GM21447 (cell line): Measurements from ENCODE around the gene STAT4.
"Not testable (repeated sequence)": the region's sequence is repeated elsewhere in the genome, so short reads cannot be mapped to it uniquely, and the experiment has no call there.

Experiments used
- ATAC-seq: cut with Tn5 transposase; IDR thresholded peaks from one replicate; pipeline ENCODE4 v1.9.1; 2021; ENCODE audit not compliant: unreplicated experiment

STAT4 gene

GRCh38 chr2:190997526-190998113, 153.2 kb downstream of the STAT4 start:
- ATAC-seq: no peak

- ATAC-seq: no peak
These were observed 153.8 kb downstream of the STAT4 start for GRCh38 chr2:190996947-190997346.

- no peak for ATAC-seq
These were observed 154.4 kb downstream of the STAT4 start for GRCh38 chr2:190996338-190996946.

- not testable (repeated sequence) for ATAC-seq
These were observed 155.5 kb downstream of the STAT4 start for GRCh38 chr2:190995315-190995714.

- no peak for ATAC-seq
These were observed 156.6 kb downstream of the STAT4 start for GRCh38 chr2:190994148-190994547.

- no peak for ATAC-seq
These were observed 157.5 kb downstream of the STAT4 start for GRCh38 chr2:190993292-190993643.

GRCh38 chr2:190990132-190990531, 160.7 kb downstream of the STAT4 start:
- ATAC-seq: no peak

GRCh38 chr2:190988910-190989309, 161.9 kb downstream of the STAT4 start:
- no peak for ATAC-seq

GRCh38 chr2:190987938-190988337, 162.9 kb downstream of the STAT4 start:
- ATAC-seq: no peak

- no peak for ATAC-seq
These were observed 163.7 kb downstream of the STAT4 start for GRCh38 chr2:190987116-190987515.

GRCh38 chr2:190986221-190986953, 164.4 kb downstream of the STAT4 start:
- ATAC-seq: no peak

- ATAC-seq: no peak
These were observed 166.2 kb downstream of the STAT4 start for GRCh38 chr2:190984595-190984994.

- no peak for ATAC-seq
These were observed 168.3 kb downstream of the STAT4 start for GRCh38 chr2:190982262-190983034.

- ATAC-seq: no peak
These were observed 169.1 kb downstream of the STAT4 start for GRCh38 chr2:190981733-190982132.

GRCh38 chr2:190981333-190981732, 169.5 kb downstream of the STAT4 start:
- no peak for ATAC-seq

- no peak for ATAC-seq
These were observed 170.1 kb downstream of the STAT4 start for GRCh38 chr2:190980630-190981209.

- ATAC-seq: no peak
These were observed 170.7 kb downstream of the STAT4 start for GRCh38 chr2:190979906-190980629.
